ENCODE data around the gene BARHL1. TPM values are rescaled to one million over a fixed set of nuclear protein-coding genes. Genes with fewer than 3 reads are reported as not detected.

The BARHL1 gene
- total RNA-seq, 1 donor from 2014 or later: not detected

DNA sequence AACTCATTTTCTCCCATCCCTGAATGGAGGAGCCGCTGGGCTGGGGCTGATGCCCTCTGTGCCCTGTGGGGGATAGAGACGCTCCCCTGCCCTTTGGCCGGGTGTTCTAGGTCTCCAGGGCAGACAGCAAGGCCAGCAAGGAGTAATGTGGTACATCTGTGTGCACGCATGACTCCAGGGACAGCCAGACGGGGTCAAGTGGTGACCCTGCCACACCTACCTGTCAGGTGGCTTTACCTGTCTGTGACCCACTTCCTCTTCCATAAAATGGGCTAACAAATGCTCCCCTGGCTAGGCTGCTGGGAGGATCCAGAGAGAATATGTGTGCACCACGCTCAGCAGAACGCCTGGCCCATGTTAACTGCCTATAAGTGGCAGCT is 35.4 kb upstream of the BARHL1 start:
- Mint-ChIP-seq H3K9me3 (no peaks in the 10 kb centered on the region), H3K4me3 (ENCODE audit: low read depth) (no peak overlapping the region), H3K4me1 (ENCODE audit: low read depth) (no peaks in the 10 kb centered on the region), H3K36me3 (ENCODE audit: low read depth) (no peaks in the 10 kb centered on the region), H3K27ac (no peak overlapping the region), H3K27me3 (ENCODE audit: low read depth) (peaks cover 10% of the 10 kb centered on the region)
- intact Hi-C loops (cut with micrococcal nuclease): no loop called here
- no peak for DNase-seq (ENCODE audit: low spot score)

- no peak for DNase-seq (ENCODE audit: low spot score)
- Mint-ChIP-seq H3K36me3 (ENCODE audit: low read depth) (no peaks in the 10 kb centered on the region), H3K4me1 (ENCODE audit: low read depth) (no peaks in the 10 kb centered on the region), H3K9me3 (no peaks in the 10 kb centered on the region), H3K4me3 (ENCODE audit: low read depth) (no peak overlapping the region), H3K27ac (no peak overlapping the region), H3K27me3 (ENCODE audit: low read depth) (peaks cover 10% of the 10 kb centered on the region)
- intact Hi-C loops (cut with micrococcal nuclease): no loop called here
Measured at GRCh38 chr9:132547436-132547835, 35.0 kb upstream of the BARHL1 start.

DNA sequence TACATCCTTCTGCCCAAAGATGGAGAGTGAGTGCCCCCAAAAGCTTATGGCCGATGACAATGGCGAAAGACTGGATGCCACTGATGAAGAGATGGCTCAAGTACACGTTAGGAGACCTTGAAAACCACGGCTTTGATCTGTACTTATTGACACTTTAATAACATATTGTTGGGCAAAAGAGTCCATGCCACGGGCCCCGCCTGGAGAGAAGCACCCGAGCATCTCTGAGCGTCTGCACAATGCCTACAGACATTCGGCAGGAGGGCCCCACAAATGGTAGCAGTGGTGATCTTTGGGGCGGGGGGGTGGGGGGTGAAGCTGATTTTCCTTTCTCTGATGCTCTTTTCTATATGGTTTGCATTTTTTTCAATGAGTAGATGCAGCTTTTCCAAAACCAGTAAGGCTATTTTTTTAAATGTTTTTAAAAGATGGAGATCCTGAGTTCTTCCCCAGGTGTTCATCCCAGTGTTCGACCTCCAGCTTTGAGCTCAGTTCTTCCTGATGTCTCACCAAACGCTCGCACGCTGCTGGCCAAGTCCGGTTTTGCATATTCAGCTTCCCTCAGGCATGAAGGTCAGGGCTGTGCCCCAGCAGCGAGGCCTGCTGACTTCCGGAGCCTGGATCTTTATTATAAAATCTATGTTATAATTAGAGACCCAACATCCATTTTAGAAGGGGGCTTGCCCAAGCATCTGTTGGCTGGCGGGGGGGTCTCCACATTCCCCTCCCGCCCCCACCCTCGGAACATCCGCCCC is 34.3 kb upstream of the BARHL1 start:
- DNase-seq (ENCODE audit: low spot score): no peak
- H3K27ac Mint-ChIP-seq: no peak overlapping the region
- no peak overlapping the region for H3K4me3 Mint-ChIP-seq (ENCODE audit: low read depth)
- intact Hi-C loops (cut with micrococcal nuclease): no loop called here
- H3K9me3 Mint-ChIP-seq: no peaks in the 10 kb centered on the region
- H3K4me1 Mint-ChIP-seq (ENCODE audit: low read depth): no peaks in the 10 kb centered on the region
- H3K27me3 Mint-ChIP-seq (ENCODE audit: low read depth): peaks cover 10% of the 10 kb centered on the region
- H3K36me3 Mint-ChIP-seq (ENCODE audit: low read depth): no peaks in the 10 kb centered on the region

DNA sequence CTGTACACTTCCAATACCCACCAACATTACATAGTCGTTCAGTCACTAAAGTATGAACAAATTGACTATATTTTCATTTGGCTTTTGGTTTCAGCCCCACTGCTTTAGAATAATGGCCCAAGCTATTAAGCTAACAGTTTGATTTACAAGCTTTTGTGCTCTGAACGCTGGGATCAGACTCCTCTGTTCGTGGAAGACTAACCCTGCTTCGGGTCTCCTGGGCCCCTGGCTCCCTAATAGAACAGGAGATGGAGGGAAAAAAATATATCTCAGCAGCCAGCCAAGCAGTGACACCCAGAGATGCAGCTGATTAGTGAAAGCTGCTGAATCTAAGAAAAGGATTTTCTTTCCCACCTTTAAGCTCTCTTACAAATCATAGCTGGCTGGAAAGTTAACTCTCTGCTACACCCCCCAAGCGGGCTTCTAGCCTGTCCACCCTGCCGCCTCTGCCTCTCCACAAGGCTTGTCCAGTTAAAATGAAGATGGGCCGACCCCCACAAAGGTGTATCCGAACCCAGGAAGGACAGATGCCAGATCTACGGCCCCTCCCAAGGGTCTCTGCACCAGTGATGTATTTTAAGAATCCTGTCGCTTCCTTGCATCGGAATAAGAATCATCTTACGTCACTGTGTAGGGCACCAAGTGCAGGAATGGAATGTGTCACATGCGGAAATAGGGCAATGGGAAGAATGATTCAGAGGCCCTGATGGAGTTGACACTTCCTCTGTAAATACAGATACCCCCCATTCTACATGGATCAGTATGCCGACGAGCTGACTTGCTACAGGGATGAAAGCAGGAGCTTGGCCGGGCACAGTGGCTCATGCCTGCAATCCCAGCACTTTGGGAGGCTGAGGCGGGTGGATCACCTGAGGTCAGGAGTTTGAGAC is 33.4 kb upstream of the BARHL1 start:
- intact Hi-C loops (cut with micrococcal nuclease): no loop called here

GRCh38 chr9:132551556-132551955 is 30.9 kb upstream of the BARHL1 start:
- H3K4me1 Mint-ChIP-seq (ENCODE audit: low read depth): no peaks in the 10 kb centered on the region
- DNase-seq (ENCODE audit: low spot score): no peak
- intact Hi-C loops (cut with micrococcal nuclease): no loop called here
- no peak overlapping the region for H3K4me3 Mint-ChIP-seq (ENCODE audit: low read depth)
- no peak overlapping the region for H3K27ac Mint-ChIP-seq
- H3K27me3 Mint-ChIP-seq (ENCODE audit: low read depth): peaks cover 4% of the 10 kb centered on the region
- no peaks in the 10 kb centered on the region for H3K36me3 Mint-ChIP-seq (ENCODE audit: low read depth)
- no peaks in the 10 kb centered on the region for H3K9me3 Mint-ChIP-seq

More for the DNA sequence above, 33.4 kb upstream of the BARHL1 start:
- Mint-ChIP-seq H3K27ac (no peak overlapping the region), H3K36me3 (ENCODE audit: low read depth) (no peaks in the 10 kb centered on the region), H3K9me3 (no peaks in the 10 kb centered on the region), H3K4me3 (ENCODE audit: low read depth) (no peak overlapping the region), H3K27me3 (ENCODE audit: low read depth) (peaks cover 8% of the 10 kb centered on the region), H3K4me1 (ENCODE audit: low read depth) (no peaks in the 10 kb centered on the region)
- DNase-seq (ENCODE audit: low spot score): no peak

GRCh38 chr9:132552041-132552440 is 30.4 kb upstream of the BARHL1 start:
- H3K4me3 Mint-ChIP-seq (ENCODE audit: low read depth): no peak overlapping the region
- intact Hi-C loops (cut with micrococcal nuclease): no loop called here
- peaks cover 4% of the 10 kb centered on the region for H3K27me3 Mint-ChIP-seq (ENCODE audit: low read depth)
- no peaks in the 10 kb centered on the region for H3K9me3 Mint-ChIP-seq
- H3K4me1 Mint-ChIP-seq (ENCODE audit: low read depth): no peaks in the 10 kb centered on the region
- H3K36me3 Mint-ChIP-seq (ENCODE audit: low read depth): no peaks in the 10 kb centered on the region
- DNase-seq (ENCODE audit: low spot score): no peak
- H3K27ac Mint-ChIP-seq: no peak overlapping the region

- H3K9me3 Mint-ChIP-seq: no peaks in the 10 kb centered on the region
- no peak overlapping the region for H3K27ac Mint-ChIP-seq
- no peaks in the 10 kb centered on the region for H3K4me1 Mint-ChIP-seq (ENCODE audit: low read depth)
- no peak overlapping the region for H3K4me3 Mint-ChIP-seq (ENCODE audit: low read depth)
- no peak for DNase-seq (ENCODE audit: low spot score)
- intact Hi-C loops (cut with micrococcal nuclease): no loop called here
- no peaks in the 10 kb centered on the region for H3K36me3 Mint-ChIP-seq (ENCODE audit: low read depth)
- peaks cover 5% of the 10 kb centered on the region for H3K27me3 Mint-ChIP-seq (ENCODE audit: low read depth)
Measured at GRCh38 chr9:132554755-132555154, 27.7 kb upstream of the BARHL1 start.

DNA sequence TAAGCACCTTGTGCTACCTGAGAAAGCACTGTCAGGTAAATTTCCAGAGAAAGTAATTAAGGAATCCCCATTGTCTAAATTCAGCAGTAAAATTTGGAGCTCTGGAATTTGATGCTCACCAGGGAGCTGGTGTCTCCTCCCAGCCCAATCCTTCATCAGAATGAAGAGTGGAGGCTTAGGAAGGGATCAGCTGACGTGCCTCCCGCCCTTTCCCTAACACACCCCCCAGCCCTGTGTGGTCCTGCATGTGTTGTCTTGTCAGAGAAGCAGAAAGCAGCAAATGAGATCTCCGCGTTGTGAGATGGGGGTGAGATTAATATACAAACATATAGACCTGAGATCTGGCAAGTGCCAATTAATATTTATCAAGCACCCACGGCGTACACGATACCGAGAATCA is 26.9 kb upstream of the BARHL1 start:
- no peak overlapping the region for H3K4me3 Mint-ChIP-seq (ENCODE audit: low read depth)

DNA sequence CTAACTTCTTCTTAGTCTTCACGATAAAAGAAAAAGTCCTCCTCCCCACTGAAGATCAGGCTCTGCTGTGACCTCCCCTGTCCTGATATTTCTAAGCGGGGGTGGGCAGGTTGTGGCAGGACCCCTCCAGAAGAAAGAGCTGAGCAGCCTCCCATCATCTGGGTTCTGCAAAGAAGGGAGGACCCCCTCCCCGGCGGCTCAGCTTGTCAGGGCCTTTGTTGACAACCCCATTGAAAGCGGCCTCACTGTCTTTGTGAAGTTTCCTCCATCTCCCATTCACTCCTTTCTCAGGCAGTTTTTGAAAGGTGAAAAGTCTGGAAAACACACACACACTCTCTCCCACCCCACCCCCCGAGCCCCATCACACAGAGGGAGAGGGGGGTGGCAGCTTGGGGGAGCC is 26.2 kb upstream of the BARHL1 start:
- Mint-ChIP-seq H3K27ac (no peak overlapping the region), H3K4me3 (ENCODE audit: low read depth) (no peak overlapping the region), H3K27me3 (ENCODE audit: low read depth) (peaks cover 11% of the 10 kb centered on the region), H3K4me1 (ENCODE audit: low read depth) (no peaks in the 10 kb centered on the region), H3K36me3 (ENCODE audit: low read depth) (no peaks in the 10 kb centered on the region), H3K9me3 (no peaks in the 10 kb centered on the region)
- intact Hi-C loops (cut with micrococcal nuclease): no loop called here
- no peak for DNase-seq (ENCODE audit: low spot score)

More for the DNA sequence above, 26.9 kb upstream of the BARHL1 start:
- Mint-ChIP-seq H3K36me3 (ENCODE audit: low read depth) (no peaks in the 10 kb centered on the region), H3K4me1 (ENCODE audit: low read depth) (no peaks in the 10 kb centered on the region), H3K9me3 (no peaks in the 10 kb centered on the region), H3K27me3 (ENCODE audit: low read depth) (peaks cover 5% of the 10 kb centered on the region), H3K27ac (no peak overlapping the region)
- no peak for DNase-seq (ENCODE audit: low spot score)
- intact Hi-C loops (cut with micrococcal nuclease): no loop called here

GRCh38 chr9:132556714-132557113 is 25.7 kb upstream of the BARHL1 start:
- Mint-ChIP-seq H3K4me3 (ENCODE audit: low read depth) (no peak overlapping the region), H3K9me3 (no peaks in the 10 kb centered on the region), H3K4me1 (ENCODE audit: low read depth) (no peaks in the 10 kb centered on the region), H3K27me3 (ENCODE audit: low read depth) (peaks cover 11% of the 10 kb centered on the region), H3K36me3 (ENCODE audit: low read depth) (no peaks in the 10 kb centered on the region), H3K27ac (no peak overlapping the region)
- no peak for DNase-seq (ENCODE audit: low spot score)
- intact Hi-C loops (cut with micrococcal nuclease): no loop called here

DNA sequence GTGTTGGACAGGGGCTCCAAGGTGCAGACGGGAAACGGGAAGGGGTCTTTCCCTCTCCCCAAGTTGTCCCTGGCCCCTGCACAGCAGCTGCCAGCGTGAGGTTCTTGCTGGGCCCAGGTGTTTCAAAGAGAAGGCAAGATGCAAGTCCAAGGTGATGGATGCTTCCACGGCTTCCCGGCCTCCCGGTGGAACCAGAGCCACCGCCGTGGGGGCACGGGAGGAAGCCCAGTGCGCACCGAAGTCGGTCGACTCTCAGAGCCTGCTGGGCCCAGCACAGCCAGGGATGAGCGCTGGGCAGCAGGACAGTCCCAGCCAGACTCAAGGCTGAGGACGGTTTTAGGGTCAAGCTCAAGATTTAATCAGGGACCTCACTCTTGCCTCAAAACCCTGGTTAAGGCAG is 25.2 kb upstream of the BARHL1 start:
- Mint-ChIP-seq H3K36me3 (ENCODE audit: low read depth) (no peaks in the 10 kb centered on the region), H3K4me1 (ENCODE audit: low read depth) (no peaks in the 10 kb centered on the region), H3K9me3 (no peaks in the 10 kb centered on the region), H3K4me3 (ENCODE audit: low read depth) (no peak overlapping the region), H3K27ac (no peak overlapping the region), H3K27me3 (ENCODE audit: low read depth) (peaks cover 11% of the 10 kb centered on the region)
- no peak for DNase-seq (ENCODE audit: low spot score)
- intact Hi-C loops (cut with micrococcal nuclease): no loop called here

DNA sequence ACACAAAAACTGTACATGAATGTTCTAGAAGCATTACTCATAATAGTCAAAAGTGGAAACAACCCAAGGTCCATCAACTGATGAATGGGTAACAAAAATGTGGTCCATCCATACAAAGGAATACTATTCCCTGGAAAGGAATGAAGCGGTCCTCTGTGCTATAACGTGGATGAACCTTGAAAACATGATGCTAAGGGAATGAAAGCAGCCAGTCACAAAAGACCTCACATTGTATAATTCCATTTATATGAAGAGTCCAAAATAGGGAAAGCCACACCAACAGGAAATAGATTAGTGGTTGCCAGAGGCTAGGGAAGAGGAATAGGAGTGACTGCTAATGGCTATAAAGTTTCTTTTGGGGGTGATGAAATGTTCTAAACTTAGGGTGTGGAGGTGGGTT is 22.7 kb upstream of the BARHL1 start:
- Mint-ChIP-seq H3K27ac (no peak overlapping the region), H3K9me3 (no peaks in the 10 kb centered on the region), H3K27me3 (ENCODE audit: low read depth) (peaks cover 15% of the 10 kb centered on the region), H3K36me3 (ENCODE audit: low read depth) (no peaks in the 10 kb centered on the region), H3K4me1 (ENCODE audit: low read depth) (no peaks in the 10 kb centered on the region), H3K4me3 (ENCODE audit: low read depth) (no peak overlapping the region)
- intact Hi-C loops (cut with micrococcal nuclease): no loop called here
- DNase-seq (ENCODE audit: low spot score): no peak

GRCh38 chr9:132560616-132561202 is 21.7 kb upstream of the BARHL1 start:
- H3K4me1 Mint-ChIP-seq (ENCODE audit: low read depth): no peaks in the 10 kb centered on the region
- no peak for DNase-seq (ENCODE audit: low spot score)
- H3K27me3 Mint-ChIP-seq (ENCODE audit: low read depth): peaks cover 15% of the 10 kb centered on the region
- H3K4me3 Mint-ChIP-seq (ENCODE audit: low read depth): no peak overlapping the region
- no peak overlapping the region for H3K27ac Mint-ChIP-seq
- H3K9me3 Mint-ChIP-seq: no peaks in the 10 kb centered on the region
- H3K36me3 Mint-ChIP-seq (ENCODE audit: low read depth): no peaks in the 10 kb centered on the region
- intact Hi-C loops (cut with micrococcal nuclease): no loop called here

All from activated T-helper 2 cell treated with anti-CD3 and anti-CD28 coated beads, Interferon-gamma antibody, Interleukin-2, Interleukin-4, amounts not matched to agents 10 μg/mL and 5 μg/mL and 100 μg/mL, durations not matched to agents 14 hours and 24 hours and 36 hours (primary cell).